ENCODE data around the gene EHD3.

- TF ChIP-seq RARB (CRISPR knock-in tag; IDR thresholded peaks at IDR 0.05) (no peak), TOX (CRISPR knock-in tag; IDR thresholded peaks at IDR 0.05; ENCODE audit: borderline replicate concordance) (no peak), TCF4 (CRISPR knock-in tag; IDR thresholded peaks at IDR 0.05; ENCODE audit: borderline replicate concordance) (no peak), PATZ1 (CRISPR knock-in tag; IDR thresholded peaks at IDR 0.05; ENCODE audit: borderline replicate concordance) (no peak), ZFP3 (CRISPR knock-in tag; IDR thresholded peaks at IDR 0.05) (no peak), SNAI2 (CRISPR knock-in tag; IDR thresholded peaks at IDR 0.05) (no peak), ZC3H10 (CRISPR knock-in tag; IDR thresholded peaks at IDR 0.05) (no peak)
- TF ChIP-seq, protein P1, sequence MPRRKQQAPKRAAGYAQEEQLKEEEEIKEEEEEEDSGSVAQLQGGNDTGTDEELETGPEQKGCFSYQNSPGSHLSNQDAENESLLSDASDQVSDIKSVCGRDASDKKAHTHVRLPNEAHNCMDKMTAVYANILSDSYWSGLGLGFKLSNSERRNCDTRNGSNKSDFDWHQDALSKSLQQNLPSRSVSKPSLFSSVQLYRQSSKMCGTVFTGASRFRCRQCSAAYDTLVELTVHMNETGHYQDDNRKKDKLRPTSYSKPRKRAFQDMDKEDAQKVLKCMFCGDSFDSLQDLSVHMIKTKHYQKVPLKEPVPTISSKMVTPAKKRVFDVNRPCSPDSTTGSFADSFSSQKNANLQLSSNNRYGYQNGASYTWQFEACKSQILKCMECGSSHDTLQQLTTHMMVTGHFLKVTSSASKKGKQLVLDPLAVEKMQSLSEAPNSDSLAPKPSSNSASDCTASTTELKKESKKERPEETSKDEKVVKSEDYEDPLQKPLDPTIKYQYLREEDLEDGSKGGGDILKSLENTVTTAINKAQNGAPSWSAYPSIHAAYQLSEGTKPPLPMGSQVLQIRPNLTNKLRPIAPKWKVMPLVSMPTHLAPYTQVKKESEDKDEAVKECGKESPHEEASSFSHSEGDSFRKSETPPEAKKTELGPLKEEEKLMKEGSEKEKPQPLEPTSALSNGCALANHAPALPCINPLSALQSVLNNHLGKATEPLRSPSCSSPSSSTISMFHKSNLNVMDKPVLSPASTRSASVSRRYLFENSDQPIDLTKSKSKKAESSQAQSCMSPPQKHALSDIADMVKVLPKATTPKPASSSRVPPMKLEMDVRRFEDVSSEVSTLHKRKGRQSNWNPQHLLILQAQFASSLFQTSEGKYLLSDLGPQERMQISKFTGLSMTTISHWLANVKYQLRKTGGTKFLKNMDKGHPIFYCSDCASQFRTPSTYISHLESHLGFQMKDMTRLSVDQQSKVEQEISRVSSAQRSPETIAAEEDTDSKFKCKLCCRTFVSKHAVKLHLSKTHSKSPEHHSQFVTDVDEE (CRISPR knock-in tag; IDR thresholded peaks at IDR 0.05) = no peak
Measured at GRCh38 chr2:31251851-31252250, 17.9 kb downstream of the EHD3 start.

Data from SK-N-SH treated with all-trans-retinoic acid at 6 μM for 48 hours (cell line).